ENCODE data around the gene EGLN1.
"Not testable (repeated sequence)": the region's sequence is repeated elsewhere in the genome, so short reads cannot be mapped to it uniquely, and the experiment has no call there.

EGLN1 gene

DNA sequence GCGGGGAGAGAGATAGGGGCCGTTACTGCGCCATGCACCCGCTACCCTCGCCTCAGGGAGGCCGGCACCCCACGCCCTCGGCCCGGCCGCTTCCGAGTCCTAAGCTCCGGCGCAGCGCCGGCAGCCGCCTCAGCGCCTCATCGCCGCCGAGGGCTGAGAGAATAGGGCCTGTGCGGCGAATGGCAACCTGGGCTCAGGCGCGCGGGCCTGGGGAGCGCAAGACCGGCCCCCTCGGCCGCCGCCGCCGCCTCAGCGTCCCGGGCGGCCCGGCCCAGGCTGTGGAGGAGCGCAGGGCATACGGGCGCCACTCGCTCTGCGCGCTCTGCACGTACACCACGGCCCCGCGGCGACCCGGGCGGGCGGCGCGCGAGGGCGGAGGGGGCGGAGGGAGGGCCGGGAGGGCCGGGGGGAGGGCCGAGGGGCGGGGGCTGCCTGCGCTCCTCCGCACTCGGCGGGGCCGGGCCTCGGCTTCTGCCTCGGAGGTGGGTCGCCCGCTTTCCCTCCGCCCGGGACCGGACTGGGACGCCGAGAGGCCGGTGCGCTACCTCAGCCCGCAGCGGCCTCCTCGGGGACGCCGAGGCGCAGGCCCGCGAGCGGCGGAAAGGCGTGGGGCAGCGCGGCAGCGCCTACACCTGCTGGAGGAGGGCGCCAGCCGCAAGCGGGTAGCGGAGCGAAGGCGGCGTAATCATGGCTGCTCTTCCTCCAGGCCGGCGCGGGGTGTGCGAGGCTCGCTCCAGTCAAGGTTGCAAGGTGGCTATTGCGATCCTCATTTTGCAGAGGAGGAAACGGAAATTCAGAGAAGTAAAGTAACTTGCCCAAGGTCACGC, at the start of gene EGLN1:
TSS of gene EGLN1 (minus strand) at position 317 of the 827 bp plus-strand sequence. CDS start 399 bp downstream, outside the sequence.
- DNase-seq = peak; percentile 70 to 94 (median 80)

DNA sequence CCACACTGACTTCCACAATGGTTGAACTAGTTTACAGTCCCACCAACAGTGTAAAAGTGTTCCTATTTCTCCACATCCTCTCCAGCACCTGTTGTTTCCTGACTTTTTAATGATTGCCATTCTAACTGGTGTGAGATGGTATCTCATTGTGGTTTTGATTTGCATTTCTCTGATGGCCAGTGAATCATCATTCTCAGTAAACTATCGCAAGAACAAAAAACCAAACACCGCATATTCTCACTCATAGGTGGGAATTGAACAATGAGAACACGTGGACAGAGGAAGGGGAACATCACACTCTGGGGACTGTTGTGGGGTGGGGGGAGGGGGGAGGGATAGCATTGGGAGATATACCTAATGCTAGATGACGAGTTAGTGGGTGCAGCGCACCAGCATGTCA, 49.4 kb upstream of the EGLN1 start:
- DNase-seq = not testable (repeated sequence)

DNA sequence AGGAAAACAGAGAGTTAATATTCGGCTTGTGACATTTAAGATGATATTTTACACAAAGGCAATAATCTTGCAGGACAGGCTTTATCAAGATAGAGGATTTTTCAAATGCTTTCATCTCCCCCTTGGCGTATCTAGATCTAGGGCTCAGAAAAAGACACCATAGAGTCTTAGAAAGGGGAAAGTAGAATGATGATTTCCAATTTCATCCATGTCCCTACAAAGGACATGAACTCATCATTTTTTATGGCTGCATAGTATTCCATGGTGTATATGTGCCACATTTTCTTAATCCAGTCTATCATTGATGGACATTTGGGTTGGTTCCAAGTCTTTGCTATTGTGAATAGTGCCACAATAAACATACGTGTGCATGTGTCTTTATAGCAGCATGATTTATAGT, 48.9 kb upstream of the EGLN1 start:
- not testable (repeated sequence) for DNase-seq

DNA sequence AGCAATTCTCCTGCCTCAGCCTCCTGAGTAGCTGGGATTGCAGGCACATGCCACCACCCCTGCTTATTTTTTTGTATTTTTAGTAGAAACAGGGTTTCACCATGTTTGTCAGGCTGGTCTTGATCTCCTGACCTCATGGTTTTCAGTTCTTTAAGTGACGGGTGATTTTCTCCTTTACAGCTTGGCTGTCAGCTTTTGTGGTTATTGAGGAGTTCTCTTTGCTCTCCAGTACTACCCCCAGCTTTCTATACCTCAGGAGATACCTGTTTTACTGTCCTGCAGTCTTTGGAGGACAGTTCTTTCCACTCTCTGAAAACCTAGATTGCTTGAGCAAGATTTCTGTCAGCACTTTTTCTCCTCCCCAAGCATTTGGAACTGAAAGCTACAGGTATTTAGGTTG, 45.9 kb upstream of the EGLN1 start:
- no peak for DNase-seq

GRCh38 chr1:231465051-231465450, 43.0 kb upstream of the EGLN1 start:
- DNase-seq = no peak

GRCh38 chr1:231463541-231463940, 41.5 kb upstream of the EGLN1 start:
- no peak for DNase-seq

GRCh38 chr1:231460614-231461013, 38.5 kb upstream of the EGLN1 start:
- DNase-seq = peak in 5 of 6 experiments; percentile 5 to 57 (median 51)

DNA sequence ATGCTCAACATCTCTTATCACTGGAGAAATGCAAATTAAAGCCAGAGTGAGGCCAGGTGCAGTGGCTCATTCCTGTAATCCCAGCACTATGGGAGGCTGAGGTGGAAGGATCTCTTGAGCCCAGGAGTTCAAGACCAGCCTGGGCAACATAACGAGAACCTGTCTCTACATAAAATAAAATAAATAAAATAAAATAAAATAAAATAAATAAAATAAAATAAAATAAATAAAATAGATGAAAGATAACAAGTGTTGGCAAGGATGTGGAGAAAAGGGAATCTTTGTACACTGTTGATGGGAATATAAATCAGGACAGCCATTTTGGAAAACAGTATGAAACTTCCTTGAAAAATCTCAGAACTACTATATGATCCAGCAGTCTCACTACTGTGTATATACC, 37.4 kb upstream of the EGLN1 start:
- DNase-seq = not testable (repeated sequence)

- DNase-seq = not testable (repeated sequence)
Measured at GRCh38 chr1:231457956-231458355, 35.9 kb upstream of the EGLN1 start.

- DNase-seq = not testable (repeated sequence)
Measured at GRCh38 chr1:231454133-231454532, 32.0 kb upstream of the EGLN1 start.

DNA sequence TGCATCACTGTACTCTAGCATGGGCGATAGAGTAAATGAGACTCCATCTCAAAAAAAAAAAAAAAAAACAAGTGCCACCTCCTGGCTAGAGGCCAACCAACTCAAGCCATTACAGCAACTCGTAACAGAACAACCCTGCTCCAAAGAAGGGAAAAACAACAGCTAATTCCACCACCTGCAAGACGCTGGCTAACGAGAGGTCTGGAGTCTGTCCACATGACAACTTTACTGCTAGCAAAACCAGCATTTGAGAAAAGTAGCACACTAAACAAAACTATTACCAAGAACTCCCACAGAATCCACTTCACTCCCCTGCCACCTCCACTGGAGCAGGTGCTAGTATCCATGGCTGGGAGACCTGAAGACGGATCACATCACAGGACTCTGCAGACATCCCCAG, 24.1 kb upstream of the EGLN1 start:
- no peak for DNase-seq

- no peak for DNase-seq
Measured at GRCh38 chr1:231444059-231444458, 22.0 kb upstream of the EGLN1 start.

DNA sequence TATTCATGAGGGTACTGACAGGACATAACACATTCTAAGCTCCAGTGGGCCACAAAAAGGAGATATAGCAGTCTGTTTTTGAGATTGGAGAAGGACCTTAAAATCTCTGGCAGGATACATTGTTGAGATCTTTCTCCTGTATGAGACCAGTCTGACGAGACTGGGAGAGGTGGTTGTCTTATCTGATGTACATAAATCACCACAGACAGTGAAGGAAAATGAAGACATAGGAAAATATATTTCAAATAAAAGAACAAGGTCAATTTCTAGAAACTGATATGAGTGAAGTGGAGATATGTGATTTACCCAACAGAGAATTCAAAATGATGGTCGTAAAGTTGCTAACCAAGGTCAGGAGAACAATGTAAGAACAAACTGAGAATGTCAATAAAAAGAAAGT, 21.3 kb upstream of the EGLN1 start:
- DNase-seq = no peak

- DNase-seq = no peak
Measured at GRCh38 chr1:231442735-231443134, 20.6 kb upstream of the EGLN1 start.

DNA sequence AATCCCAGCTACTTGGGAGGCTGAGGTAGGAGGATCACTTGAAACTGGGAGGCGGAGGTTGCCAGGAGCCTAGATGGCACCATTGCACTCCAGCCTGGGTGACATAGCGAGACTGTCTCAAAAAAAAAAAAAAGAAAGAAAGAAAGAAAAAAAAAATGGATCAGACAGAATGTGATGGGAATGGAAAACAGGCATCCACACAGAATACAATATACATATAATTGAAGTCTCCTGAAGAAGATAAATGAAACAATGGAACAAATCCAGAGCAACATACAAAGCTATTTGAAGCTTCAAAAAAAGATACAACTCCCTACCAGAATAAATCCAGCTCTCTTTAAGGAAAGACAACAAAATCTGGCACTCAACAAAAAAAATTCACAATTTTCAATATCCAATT, 10.9 kb upstream of the EGLN1 start:
- DNase-seq = no peak

DNA sequence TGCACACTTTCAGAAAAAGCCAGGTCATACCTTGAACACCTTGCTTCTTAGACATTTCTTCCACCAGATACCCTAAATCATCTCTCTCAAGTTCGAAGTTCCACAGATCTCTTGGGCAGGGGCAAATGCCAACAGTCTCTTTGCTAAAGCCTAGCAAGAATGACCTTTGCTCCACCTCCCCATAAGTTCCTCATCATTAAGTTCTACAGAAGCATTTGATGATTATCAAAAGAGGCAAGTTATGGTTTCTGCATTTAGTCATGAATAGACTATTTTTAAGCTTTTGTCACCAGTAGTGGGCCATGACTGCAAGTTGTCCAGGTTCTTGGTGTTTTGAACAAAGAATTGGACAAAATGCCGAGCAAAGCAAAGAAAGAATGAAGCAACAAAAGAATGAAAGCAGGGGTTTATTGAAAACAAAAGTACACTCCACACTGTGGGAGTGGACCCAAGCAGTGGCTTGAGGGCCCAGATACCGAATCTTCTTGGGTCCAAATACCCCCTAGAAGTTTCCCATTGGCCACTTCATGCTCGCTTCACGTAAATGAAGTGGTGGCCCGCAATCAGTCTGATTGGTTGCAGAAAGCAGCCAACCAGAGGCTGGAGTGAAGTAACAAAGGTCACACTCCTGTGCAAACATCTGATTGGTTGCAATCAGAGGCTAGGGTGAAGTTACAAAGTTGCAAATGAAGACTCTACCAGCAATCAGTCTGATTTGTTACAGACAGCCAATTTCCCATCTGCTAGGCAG, 9.8 kb upstream of the EGLN1 start:
- DNase-seq = no peak

GRCh38 chr1:231430678-231431352, 8.7 kb upstream of the EGLN1 start:
- DNase-seq = not testable (repeated sequence)

DNA sequence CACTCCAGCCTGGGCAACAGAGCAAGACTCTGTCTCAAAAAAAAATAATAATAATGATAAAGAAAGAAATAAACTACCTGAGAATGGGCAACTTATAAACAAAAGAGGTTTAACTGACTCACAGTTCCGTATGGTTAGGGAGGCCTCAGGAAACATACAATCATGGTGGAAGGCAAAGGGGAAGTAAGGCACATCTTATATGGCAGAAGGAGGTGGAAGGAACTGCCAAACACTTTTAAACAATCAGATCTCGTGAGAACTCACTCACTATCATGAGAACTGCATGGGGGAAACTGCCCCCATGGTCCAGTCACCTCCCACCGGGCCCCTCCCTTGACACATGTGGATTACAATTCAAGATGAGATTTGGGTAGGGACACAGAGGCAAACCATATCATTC, 6.3 kb upstream of the EGLN1 start:
- DNase-seq = no peak

DNA sequence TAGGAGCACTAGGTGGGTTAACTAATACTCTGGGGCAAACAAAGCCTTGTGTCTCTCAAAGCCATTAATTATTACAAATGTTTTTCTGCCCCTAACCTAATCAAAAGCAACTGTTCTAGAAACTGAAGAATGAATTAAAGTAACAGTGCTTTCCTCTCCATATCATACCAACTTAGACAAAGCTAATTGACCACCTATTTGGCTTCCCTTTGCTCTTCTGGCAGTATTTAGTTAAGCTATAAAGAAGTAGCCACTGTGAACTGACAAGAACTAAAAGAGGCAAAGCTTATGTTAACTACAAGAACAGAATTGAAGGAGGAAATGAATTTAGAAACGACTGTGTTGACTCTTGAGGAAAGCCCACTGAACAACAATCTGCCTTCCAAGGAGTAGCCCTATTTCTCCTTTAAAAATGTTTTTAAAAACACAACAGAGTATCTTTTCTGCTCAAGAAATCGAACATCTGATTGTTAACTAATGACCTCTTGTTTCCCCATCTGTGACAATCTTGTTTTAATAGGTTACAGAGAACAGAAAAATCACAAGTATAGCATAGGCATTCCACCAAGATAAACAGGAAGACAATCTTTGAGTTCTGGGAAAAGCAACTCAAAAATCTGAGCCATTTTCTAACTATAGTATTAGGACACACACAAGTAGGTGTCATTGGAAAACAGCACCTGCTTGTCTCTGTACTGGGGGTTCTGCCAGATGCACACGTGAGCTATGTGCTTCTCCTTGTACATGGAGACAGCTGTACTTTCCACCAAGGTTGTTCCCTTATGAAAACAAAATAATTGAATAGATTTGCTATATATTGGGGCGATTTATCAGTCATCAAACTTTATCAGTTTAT, 3.1 kb upstream of the EGLN1 start:
- no peak for DNase-seq

GRCh38 chr1:231423648-231424047, 1.6 kb upstream of the EGLN1 start:
- DNase-seq = no peak

GRCh38 chr1:231422798-231423309, 767 bp upstream of the EGLN1 start:
- DNase-seq = no peak

DNA sequence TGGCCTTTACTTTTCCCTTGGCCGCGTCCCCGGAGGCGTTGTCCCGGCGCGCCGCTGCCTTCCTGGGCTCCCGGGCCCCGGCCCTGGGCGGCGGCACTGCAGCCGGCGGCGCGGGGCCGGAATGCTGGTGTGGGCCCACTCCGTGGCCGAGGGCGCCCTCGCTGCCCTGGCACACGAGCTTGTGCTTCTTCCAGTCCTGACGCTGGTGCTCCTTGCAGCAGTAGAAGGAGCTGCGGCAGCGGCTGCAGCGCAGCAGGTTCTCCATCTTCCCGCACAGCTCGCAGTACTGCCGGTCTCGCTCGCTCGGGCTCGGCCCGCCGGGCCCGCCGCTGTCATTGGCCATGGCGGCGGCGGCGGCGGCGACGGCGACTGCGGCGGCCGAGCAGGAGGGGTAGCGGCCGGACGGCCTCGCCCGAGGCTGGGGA, 529 bp downstream of the EGLN1 start:
- DNase-seq = peak in 4 of 6 experiments; percentile 28 to 76 (median 53)

Data from stimulated activated naive CD4-positive, alpha-beta T cell (primary cell).